Measurements from ENCODE around the gene CSTF1. TPM values are rescaled to one million over a fixed set of nuclear protein-coding genes. Genes with fewer than 3 reads are reported as not detected.
"Not testable (repeated sequence)": the region's sequence is repeated elsewhere in the genome, so short reads cannot be mapped to it uniquely, and the experiment has no call there.

Gene CSTF1
- total RNA-seq, 1 donor from 2014 or later = 48.4 TPM

DNA sequence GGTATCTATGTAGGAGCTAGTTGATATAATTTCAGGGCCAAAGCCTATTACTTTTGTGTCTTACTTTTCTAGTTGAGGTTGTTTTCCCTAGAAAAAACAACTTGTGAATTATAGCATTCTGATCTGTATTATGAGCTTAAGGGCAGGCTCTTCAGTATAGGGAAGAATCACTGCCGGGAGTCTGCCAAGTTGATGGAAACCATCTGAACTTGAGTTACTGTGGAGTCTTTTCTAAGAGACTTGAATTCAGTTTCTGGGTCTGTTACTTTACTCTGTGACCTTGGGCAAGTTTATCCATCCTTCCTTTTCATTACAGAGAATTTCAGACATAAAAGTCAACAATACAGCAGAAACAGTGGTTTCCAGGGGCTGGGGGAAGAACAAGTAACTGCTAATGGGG is 17.5 kb downstream of the CSTF1 start:
- H3K4me3 Mint-ChIP-seq = no peak overlapping the region
- DNase-seq (ENCODE audit: extremely low spot score, unreplicated experiment) = no peak
- TF ChIP-seq, protein P1, sequence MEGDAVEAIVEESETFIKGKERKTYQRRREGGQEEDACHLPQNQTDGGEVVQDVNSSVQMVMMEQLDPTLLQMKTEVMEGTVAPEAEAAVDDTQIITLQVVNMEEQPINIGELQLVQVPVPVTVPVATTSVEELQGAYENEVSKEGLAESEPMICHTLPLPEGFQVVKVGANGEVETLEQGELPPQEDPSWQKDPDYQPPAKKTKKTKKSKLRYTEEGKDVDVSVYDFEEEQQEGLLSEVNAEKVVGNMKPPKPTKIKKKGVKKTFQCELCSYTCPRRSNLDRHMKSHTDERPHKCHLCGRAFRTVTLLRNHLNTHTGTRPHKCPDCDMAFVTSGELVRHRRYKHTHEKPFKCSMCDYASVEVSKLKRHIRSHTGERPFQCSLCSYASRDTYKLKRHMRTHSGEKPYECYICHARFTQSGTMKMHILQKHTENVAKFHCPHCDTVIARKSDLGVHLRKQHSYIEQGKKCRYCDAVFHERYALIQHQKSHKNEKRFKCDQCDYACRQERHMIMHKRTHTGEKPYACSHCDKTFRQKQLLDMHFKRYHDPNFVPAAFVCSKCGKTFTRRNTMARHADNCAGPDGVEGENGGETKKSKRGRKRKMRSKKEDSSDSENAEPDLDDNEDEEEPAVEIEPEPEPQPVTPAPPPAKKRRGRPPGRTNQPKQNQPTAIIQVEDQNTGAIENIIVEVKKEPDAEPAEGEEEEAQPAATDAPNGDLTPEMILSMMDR (conservative IDR thresholded peaks at IDR 0.05) = no peak
- H3K27ac Mint-ChIP-seq = no peak overlapping the region
- no peaks in the 10 kb centered on the region for H3K9me3 Mint-ChIP-seq
- H3K36me3 Mint-ChIP-seq = peaks cover 18% of the 10 kb centered on the region
- no peaks in the 10 kb centered on the region for H3K4me1 Mint-ChIP-seq (ENCODE audit: unreplicated experiment)
- H3K27me3 Mint-ChIP-seq = no peaks in the 10 kb centered on the region

DNA sequence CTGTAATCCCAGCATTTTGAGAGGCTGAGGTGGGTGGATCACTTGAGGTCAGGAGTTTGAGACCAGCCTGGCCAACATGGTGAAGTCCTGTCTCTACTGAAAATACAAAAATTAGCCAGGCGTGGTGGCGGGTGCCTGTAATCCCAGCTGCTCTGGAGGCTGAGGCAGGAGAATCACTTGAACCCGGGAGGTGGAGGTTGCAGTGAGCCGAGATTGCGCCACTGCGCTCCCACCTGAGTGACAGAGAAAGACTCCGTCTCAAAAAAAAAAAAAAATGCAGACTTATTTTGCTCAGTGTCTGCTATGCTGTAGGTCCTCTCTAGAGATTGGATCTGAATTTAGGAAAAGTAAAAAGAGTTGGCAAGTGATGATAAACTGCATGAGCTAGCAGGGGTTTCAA is 18.8 kb downstream of the CSTF1 start:
- H3K27ac Mint-ChIP-seq; H3K4me3 Mint-ChIP-seq; H3K9me3 Mint-ChIP-seq; H3K4me1 Mint-ChIP-seq (ENCODE audit: unreplicated experiment); H3K27me3 Mint-ChIP-seq; DNase-seq (ENCODE audit: extremely low spot score, unreplicated experiment): not testable (repeated sequence)
- H3K36me3 Mint-ChIP-seq = peaks cover 14% of the 10 kb centered on the region

DNA sequence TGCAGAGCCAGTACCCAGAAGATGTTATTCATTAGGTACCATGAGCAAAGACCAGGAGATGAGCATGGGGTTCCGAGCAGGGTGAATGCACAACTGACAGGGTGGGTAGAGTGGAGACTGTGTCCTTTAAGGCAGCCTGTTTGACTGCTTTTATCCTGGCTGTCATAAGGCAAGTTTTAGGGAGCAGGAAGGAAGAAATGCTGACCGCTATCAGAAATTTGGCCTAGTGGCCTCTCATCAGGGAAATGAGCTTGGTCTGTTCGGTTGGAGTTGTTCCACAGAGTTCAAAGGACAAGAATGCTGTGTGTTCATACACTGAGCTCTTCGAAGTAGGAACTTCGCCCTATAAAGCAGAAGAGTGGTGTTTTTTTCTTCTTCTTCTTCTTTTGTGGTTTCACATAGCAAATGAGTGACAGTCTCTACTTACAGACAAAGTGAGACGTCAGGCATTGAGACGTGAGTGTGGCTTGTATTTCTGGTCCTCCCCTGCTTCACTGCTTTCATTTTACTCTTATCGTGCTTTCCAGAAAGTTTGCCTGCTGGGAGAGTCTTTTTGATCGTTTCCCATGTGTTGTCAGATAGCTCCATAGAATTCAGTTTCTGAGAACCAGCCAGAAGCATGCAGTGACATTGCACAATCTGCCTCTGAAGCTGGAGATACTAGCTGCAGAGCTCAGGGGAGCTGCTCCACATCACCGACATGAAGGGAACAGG is 19.5 kb downstream of the CSTF1 start, which contains the start of gene CASS4:
TSS of gene CASS4 (plus strand) at position 502 of the 714 bp plus-strand sequence. CDS start at position 701, 199 bp downstream.
- no peak for DNase-seq (ENCODE audit: extremely low spot score, unreplicated experiment)
- H3K36me3 Mint-ChIP-seq = peaks cover 14% of the 10 kb centered on the region
- no peaks in the 10 kb centered on the region for H3K27me3 Mint-ChIP-seq
- H3K27ac Mint-ChIP-seq = no peak within 1 kb of the TSS
- no peaks in the 10 kb centered on the region for H3K9me3 Mint-ChIP-seq
- H3K4me3 Mint-ChIP-seq = no peak within 1 kb of the TSS
- TF ChIP-seq, protein P1 (conservative IDR thresholded peaks at IDR 0.05) = no peak
- no peaks in the 10 kb centered on the region for H3K4me1 Mint-ChIP-seq (ENCODE audit: unreplicated experiment)

DNA sequence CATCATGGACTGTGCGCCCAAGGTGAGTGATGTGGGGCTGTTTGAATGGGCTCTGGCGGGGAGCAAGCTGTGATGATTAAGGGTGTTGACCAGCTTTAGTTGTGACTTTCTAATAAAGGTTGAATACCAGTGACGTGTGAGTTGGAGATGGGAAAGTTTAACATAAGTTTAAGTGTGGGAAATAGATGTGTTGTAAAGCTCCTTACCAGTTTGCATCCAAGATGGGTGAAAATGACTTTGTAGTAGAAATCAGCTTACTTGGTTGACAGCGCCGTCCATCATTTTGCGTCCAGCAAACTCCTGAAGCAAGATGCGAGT is 20.0 kb downstream of the CSTF1 start:
- no peak overlapping the region for H3K4me3 Mint-ChIP-seq
- TF ChIP-seq, protein P1 (conservative IDR thresholded peaks at IDR 0.05) = no peak
- no peaks in the 10 kb centered on the region for H3K9me3 Mint-ChIP-seq
- H3K27me3 Mint-ChIP-seq = no peaks in the 10 kb centered on the region
- no peak overlapping the region for H3K27ac Mint-ChIP-seq
- H3K36me3 Mint-ChIP-seq = peaks cover 14% of the 10 kb centered on the region
- DNase-seq (ENCODE audit: extremely low spot score, unreplicated experiment) = no peak
- no peaks in the 10 kb centered on the region for H3K4me1 Mint-ChIP-seq (ENCODE audit: unreplicated experiment)

DNA sequence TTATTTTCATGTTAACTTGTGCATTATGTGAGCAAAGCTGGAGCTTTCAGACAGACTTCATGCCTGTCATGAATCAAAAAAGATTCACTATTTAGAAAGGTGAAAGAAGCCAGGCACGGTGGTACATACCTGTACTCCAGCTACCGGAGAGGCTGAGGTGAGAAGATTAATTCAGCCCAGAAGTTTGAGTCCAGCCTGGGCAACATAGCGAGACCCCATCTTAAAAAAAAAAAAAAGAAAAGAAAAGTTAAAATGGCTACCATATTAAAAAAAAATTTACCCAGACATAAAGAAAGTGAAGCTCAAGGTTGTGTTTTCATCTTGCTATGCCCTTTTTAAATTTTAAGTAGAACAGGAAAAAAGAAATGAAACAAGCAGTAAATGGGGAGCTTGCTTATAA is 20.5 kb downstream of the CSTF1 start:
- Mint-ChIP-seq H3K27ac (no peak overlapping the region), H3K9me3 (no peaks in the 10 kb centered on the region), H3K36me3 (peaks cover 15% of the 10 kb centered on the region), H3K4me1 (ENCODE audit: unreplicated experiment) (no peaks in the 10 kb centered on the region), H3K4me3 (no peak overlapping the region), H3K27me3 (no peaks in the 10 kb centered on the region)
- TF ChIP-seq, protein P1 (conservative IDR thresholded peaks at IDR 0.05) = no peak
- DNase-seq (ENCODE audit: extremely low spot score, unreplicated experiment) = no peak

DNA sequence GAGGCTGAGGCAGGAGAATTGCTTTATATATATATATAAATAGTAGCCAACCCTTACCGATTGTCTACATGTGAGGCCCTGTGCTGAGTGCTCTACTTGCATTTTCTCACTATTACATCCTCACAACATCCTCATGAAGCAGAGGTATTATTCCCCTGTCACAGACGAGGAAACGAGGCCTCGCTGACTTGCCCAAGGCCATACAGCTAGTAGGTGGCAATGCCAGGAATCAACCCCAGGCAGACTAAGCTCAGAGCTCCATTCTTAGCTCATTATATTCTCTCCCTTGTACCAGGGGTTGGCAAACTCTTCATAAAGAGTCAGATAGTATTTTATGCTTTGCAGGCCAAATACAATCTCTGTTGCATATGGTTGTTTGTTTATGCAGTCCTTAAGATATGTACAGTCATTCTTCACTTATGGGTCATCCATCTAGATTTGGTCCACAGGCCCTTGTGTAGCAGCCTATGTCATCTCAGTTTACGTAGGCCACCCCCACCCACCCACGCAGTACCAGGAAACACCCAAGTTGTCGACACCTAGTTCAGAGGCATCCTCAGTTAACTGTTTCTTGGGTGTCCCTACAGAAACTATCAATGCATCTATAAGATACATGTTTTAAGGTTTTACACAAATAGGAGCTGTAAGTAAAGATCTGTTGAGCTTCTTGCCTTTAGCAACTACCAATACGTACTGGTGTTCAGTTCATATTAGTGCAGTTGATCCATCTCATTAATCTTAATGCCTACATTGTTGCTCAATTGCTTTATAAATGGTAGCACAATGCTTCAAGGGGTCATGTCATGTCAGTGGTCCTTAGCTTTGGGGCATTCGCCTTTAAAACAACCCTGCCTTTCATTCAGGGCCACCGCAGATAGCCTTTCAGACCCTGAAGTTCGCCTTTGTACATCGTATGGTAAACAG is 22.7 kb downstream of the CSTF1 start:
- no peaks in the 10 kb centered on the region for H3K27me3 Mint-ChIP-seq
- H3K9me3 Mint-ChIP-seq = no peaks in the 10 kb centered on the region
- no peak overlapping the region for H3K27ac Mint-ChIP-seq
- no peaks in the 10 kb centered on the region for H3K4me1 Mint-ChIP-seq (ENCODE audit: unreplicated experiment)
- no peak for DNase-seq (ENCODE audit: extremely low spot score, unreplicated experiment)
- no peak overlapping the region for H3K4me3 Mint-ChIP-seq
- TF ChIP-seq, protein P1 (conservative IDR thresholded peaks at IDR 0.05) = no peak
- peaks cover 18% of the 10 kb centered on the region for H3K36me3 Mint-ChIP-seq

Data from type B pancreatic cell (in vitro differentiated cells).